ENCODE measurements around the gene SLC6A11.

The SLC6A11 gene

GRCh38 chr3:10875914-10876313 is 59.9 kb downstream of the SLC6A11 start:
- no peak for ATAC-seq (ENCODE audit: low read depth)
- no peaks in the 10 kb centered on the region for H3K4me1 ChIP-seq (ENCODE audit: insufficient read depth, poor library complexity, severe bottlenecking)
- no peak overlapping the region for H3K4me3 ChIP-seq (ENCODE audit: severe bottlenecking)
- no peak overlapping the region for H3K27ac ChIP-seq (ENCODE audit: poor library complexity, severe bottlenecking)
- H3K27me3 ChIP-seq (ENCODE audit: insufficient read depth, poor library complexity, severe bottlenecking), result no peaks in the 10 kb centered on the region
- DNase-seq (ENCODE audit: low spot score), result no peak
- TF ChIP-seq, protein P1, sequence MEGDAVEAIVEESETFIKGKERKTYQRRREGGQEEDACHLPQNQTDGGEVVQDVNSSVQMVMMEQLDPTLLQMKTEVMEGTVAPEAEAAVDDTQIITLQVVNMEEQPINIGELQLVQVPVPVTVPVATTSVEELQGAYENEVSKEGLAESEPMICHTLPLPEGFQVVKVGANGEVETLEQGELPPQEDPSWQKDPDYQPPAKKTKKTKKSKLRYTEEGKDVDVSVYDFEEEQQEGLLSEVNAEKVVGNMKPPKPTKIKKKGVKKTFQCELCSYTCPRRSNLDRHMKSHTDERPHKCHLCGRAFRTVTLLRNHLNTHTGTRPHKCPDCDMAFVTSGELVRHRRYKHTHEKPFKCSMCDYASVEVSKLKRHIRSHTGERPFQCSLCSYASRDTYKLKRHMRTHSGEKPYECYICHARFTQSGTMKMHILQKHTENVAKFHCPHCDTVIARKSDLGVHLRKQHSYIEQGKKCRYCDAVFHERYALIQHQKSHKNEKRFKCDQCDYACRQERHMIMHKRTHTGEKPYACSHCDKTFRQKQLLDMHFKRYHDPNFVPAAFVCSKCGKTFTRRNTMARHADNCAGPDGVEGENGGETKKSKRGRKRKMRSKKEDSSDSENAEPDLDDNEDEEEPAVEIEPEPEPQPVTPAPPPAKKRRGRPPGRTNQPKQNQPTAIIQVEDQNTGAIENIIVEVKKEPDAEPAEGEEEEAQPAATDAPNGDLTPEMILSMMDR (IDR thresholded peaks at IDR 0.05; ENCODE audit: poor library complexity, severe bottlenecking), result no peak
- H3K9me3 ChIP-seq (ENCODE audit: severe bottlenecking), result no peaks in the 10 kb centered on the region
- no peaks in the 10 kb centered on the region for H3K36me3 ChIP-seq (ENCODE audit: low read depth)

DNA sequence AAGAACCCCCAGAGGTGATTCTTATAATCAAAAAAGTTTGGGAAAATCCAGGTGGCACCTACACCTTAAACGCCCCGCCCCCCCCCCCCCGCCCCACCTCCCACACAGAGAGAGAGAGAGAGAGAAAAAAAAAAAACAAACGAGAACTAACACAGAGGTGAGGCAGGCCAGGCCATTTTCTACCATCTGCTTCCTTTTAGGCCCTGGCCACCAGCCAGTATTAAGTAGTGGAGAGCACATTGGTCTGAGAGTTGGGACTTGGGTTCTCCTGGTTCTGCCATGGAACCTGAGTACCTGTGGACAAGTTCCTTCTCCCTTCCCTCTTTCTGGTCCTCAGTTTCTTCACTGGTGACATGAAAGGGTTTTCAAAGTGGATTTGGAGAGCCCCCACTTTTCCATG is 60.6 kb downstream of the SLC6A11 start:
- Histone ChIP-seq H3K4me3 (ENCODE audit: severe bottlenecking) (no peak overlapping the region), H3K27ac (ENCODE audit: poor library complexity, severe bottlenecking) (no peak overlapping the region), H3K4me1 (ENCODE audit: insufficient read depth, poor library complexity, severe bottlenecking) (no peaks in the 10 kb centered on the region), H3K36me3 (ENCODE audit: low read depth) (no peaks in the 10 kb centered on the region), H3K9me3 (ENCODE audit: severe bottlenecking) (no peaks in the 10 kb centered on the region), H3K27me3 (ENCODE audit: insufficient read depth, poor library complexity, severe bottlenecking) (no peaks in the 10 kb centered on the region)
- TF ChIP-seq, protein P1 (IDR thresholded peaks at IDR 0.05; ENCODE audit: poor library complexity, severe bottlenecking), result no peak
- no peak for DNase-seq (ENCODE audit: low spot score)
- no peak for ATAC-seq (ENCODE audit: low read depth)

GRCh38 chr3:10882851-10883250 is 66.8 kb downstream of the SLC6A11 start:
- Histone ChIP-seq H3K27ac (ENCODE audit: poor library complexity, severe bottlenecking) (no peak overlapping the region), H3K9me3 (ENCODE audit: severe bottlenecking) (no peaks in the 10 kb centered on the region), H3K27me3 (ENCODE audit: insufficient read depth, poor library complexity, severe bottlenecking) (no peaks in the 10 kb centered on the region), H3K36me3 (ENCODE audit: low read depth) (no peaks in the 10 kb centered on the region), H3K4me1 (ENCODE audit: insufficient read depth, poor library complexity, severe bottlenecking) (no peaks in the 10 kb centered on the region), H3K4me3 (ENCODE audit: severe bottlenecking) (no peak overlapping the region)
- DNase-seq (ENCODE audit: low spot score) (no peak), ATAC-seq (ENCODE audit: low read depth) (no peak)
- TF ChIP-seq, protein P1 (IDR thresholded peaks at IDR 0.05; ENCODE audit: poor library complexity, severe bottlenecking), result no peak

DNA sequence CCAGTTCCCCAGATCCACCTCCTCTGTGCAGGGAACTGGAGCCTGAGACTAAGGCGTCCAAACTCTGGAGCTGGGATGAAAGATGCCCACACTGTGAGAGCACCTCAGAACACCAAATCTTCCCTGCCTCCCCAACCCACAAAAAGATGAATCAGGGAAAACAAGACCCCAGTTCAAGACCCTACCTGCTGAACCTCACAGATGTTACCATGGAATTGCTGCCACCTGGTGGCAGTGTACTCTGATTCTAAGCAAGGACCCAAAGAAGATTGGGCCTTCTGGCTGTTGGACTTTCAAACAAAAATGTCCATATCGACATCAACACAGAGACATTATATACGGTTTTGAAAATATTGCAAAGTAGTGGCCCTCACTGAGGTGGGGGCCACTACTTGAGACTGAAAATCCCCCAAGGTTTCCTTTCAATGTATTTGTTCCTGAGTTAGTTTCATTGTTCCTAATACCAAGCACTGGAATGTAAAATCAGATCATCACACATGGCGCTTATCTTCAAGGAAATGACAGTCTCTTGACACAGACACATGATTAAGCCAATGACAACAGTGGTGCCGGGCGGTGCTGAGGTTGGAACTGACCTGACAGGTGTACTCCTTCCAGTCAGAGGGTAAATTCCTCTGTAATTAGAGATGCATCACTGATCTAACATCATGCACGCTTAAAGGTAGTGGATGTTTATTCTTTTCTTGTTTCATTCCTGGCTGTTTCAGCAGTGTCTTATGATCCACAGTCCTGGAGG is 67.6 kb downstream of the SLC6A11 start:
- H3K27me3 ChIP-seq (ENCODE audit: insufficient read depth, poor library complexity, severe bottlenecking), result no peaks in the 10 kb centered on the region
- H3K36me3 ChIP-seq (ENCODE audit: low read depth), result no peaks in the 10 kb centered on the region
- no peak overlapping the region for H3K27ac ChIP-seq (ENCODE audit: poor library complexity, severe bottlenecking)
- peaks cover 5% of the 10 kb centered on the region for H3K4me1 ChIP-seq (ENCODE audit: insufficient read depth, poor library complexity, severe bottlenecking)
- TF ChIP-seq, protein P1 (IDR thresholded peaks at IDR 0.05; ENCODE audit: poor library complexity, severe bottlenecking), result peak; percentile 47
- H3K9me3 ChIP-seq (ENCODE audit: severe bottlenecking), result no peaks in the 10 kb centered on the region
- H3K4me3 ChIP-seq (ENCODE audit: severe bottlenecking), result no peak overlapping the region
- peak; percentile 42; the same call in 1 of the 3 replicates for ATAC-seq (ENCODE audit: low read depth)
- DNase-seq (ENCODE audit: low spot score), result no peak

DNA sequence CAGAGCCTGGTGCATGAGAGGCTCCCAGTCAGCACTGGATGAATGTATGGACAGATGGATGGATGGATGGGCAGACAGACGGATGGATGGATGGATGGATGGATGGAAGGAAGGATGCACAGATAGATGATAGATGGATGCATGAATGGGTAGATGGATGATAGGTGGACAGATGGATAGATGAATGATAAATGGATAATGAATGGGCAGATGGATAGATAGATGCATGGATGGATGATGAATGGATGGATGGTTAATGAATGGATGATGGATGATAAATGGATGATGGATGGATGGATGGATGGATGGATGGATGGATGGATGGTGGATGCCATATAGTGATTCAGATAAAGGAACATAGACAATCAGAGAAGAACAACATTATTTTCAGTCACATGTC is 71.0 kb downstream of the SLC6A11 start:
- peaks cover 8% of the 10 kb centered on the region for H3K9me3 ChIP-seq (ENCODE audit: severe bottlenecking)
- no peaks in the 10 kb centered on the region for H3K27me3 ChIP-seq (ENCODE audit: insufficient read depth, poor library complexity, severe bottlenecking)
- H3K36me3 ChIP-seq (ENCODE audit: low read depth), result no peaks in the 10 kb centered on the region
- H3K4me3 ChIP-seq (ENCODE audit: severe bottlenecking), result no peak overlapping the region
- peaks cover 14% of the 10 kb centered on the region for H3K4me1 ChIP-seq (ENCODE audit: insufficient read depth, poor library complexity, severe bottlenecking)
- H3K27ac ChIP-seq (ENCODE audit: poor library complexity, severe bottlenecking), result no peak overlapping the region
- no peak for DNase-seq (ENCODE audit: low spot score)
- TF ChIP-seq, protein P1 (IDR thresholded peaks at IDR 0.05; ENCODE audit: poor library complexity, severe bottlenecking), result no peak
- no peak for ATAC-seq (ENCODE audit: low read depth)

Measured in RWPE2 (cell line).